Stimulated activated CD8-positive, alpha-beta memory T cell treated with anti-CD3 and anti-CD28 coated beads, Interleukin-2, amount 100 ng/mL, for 48 hours (primary cell): ENCODE data around the gene PGP.
"Not testable (repeated sequence)": the region's sequence is repeated elsewhere in the genome, so short reads cannot be mapped to it uniquely, and the experiment has no call there.

Experiments used
- DNase-seq, 2 donors: peaks; one replicate each; pipeline ENCODE4 v3.0.0-alpha.2; 2020; ENCODE audit warnings: low read depth in 2 of 2

Gene PGP

GRCh38 chr16:2214719-2214968, at the start of gene PGP:
Gene PGP, minus strand, starts transcription at chr16:2214840. Its CDS starts 63 bp downstream, at chr16:2214777.
- DNase-seq: no peak

DNA sequence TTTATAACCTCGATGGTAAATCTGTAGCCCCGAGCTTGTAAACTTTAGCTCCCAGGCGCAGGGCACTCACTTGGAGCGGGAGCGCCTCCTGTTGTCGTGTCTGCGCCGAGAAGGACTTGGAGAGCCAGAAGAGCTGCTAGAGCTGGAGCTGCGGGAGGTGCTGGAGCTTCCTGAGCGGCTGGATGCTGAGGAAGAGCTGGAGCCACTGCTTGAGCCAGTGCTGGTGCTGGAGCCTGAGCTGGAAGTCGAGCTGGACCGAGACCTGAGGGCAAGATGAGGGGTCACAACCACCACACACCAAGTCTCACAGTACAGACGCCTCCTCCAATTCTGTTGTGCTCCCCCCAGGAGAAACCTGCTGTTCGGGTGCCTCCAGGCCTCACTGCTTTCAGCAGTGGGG, 48.4 kb upstream of the PGP start:
- not testable (repeated sequence) for DNase-seq

- no peak for DNase-seq
Observed at GRCh38 chr16:2260250-2260649, 45.6 kb upstream of the PGP start.

DNA sequence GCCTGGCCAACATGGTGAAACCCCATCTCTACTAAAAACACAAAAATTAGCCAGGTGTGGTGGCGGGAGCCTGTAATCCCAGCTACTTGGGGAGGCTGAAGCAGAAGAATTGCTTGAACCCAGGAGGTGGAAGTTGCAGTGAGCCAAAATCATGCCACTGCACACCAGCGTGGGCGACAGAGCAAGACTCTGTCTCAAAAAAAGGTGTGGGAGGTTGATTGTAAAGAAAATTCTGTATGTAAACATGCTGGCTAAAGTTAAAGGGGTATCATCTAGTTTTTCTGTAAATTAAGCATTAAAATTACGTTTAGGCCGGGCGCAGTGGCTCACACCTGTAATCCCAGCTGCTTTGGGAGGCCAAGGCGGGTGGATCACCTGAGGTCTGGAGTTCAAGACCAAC, 43.9 kb upstream of the PGP start:
- DNase-seq: not testable (repeated sequence)

DNA sequence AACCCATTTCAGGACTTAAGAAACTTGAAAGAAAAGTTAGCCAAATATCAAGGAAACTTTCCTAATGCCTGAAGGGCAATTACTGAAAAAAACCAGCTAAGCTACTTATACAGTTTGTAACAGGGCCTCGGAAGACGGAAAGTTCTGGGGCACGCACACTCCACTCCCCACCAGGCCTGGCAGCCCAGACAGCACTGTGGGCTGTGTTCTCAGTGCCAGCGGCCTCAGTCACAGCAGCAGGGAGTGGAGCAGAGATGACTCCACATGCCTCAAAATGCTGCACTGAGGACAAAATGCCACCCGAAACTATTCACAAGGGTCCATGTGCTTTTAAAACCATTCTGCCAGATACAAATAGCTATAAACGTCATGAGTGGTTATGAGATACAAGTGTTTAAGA, 43.1 kb upstream of the PGP start:
- DNase-seq: no peak

GRCh38 chr16:2256531-2257140, 42.0 kb upstream of the PGP start:
- no peak for DNase-seq

DNA sequence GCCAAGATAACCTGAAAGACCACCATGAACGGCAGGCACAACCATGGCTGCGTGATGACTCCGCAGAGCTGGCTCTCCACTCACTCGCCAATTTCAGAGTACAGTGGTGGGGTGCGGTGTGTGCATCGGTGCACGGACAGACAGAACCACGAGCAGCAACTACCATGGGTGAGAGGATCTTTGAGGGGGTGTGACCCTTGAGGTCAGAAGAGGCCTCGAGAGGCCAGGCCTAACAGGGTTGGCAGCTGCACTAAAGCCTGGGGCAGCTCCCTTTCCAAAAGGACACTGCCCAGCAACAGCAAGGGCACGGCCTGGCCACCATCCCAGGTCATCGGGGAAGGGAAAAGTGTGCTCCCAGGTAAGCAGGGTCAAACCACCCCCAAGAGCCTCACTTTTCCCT, 38.7 kb upstream of the PGP start:
- DNase-seq: no peak

DNA sequence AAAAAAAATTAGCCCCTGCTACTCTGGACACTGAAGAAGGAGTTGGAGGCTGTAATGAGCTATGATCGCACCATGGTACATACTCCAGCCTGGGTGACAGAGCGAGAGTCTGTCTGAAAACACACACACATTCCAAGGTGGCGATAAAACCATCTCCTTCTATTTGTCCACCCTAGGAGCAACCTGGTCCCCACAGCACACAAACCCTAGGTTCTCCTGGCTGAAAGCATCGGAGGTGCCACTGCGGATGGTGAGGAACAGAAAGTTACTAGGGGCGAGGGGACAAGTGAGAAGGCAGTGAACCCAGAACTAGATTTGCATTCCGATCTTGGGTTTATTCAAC, 38.1 kb upstream of the PGP start:
- no peak for DNase-seq

GRCh38 chr16:2251296-2252111, 36.9 kb upstream of the PGP start, which contains the start of gene ECI1:
Gene ECI1, minus strand, starts transcription at chr16:2251587. Its CDS starts 21 bp downstream, at chr16:2251566.
- peak; percentile 84 to 89 for DNase-seq

DNA sequence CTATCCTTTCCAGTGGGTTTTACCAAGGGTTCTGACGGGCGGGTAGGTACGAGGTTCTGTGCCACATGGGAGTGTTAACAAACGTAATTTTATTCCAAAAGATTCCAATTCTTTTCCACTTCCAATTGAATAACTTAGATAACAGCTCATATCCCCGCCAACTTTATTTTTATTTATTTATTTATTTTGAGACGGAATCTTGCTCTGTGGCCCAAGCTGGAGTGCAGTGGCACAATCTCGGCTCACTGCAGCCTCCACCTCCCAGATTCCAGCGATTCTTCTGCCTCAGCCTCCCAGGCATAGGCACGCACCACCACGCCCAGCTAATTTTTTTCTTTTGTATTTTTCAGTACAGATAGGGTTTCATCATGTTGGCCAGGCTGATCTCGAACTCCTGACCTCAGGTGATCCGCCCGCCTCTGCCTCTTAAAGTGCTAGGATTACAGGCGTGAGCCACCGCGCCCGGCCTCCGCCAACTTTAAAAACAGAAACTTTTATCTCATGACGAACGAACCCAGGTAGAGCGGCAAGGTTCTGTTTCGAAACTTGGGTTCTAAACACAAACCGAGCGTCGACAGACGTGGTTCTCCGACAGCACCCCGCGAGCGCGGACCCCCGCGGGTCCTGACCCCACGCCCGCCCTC, 36.1 kb upstream of the PGP start:
- peak in 1 of 2 donors; percentile 29 for DNase-seq

DNA sequence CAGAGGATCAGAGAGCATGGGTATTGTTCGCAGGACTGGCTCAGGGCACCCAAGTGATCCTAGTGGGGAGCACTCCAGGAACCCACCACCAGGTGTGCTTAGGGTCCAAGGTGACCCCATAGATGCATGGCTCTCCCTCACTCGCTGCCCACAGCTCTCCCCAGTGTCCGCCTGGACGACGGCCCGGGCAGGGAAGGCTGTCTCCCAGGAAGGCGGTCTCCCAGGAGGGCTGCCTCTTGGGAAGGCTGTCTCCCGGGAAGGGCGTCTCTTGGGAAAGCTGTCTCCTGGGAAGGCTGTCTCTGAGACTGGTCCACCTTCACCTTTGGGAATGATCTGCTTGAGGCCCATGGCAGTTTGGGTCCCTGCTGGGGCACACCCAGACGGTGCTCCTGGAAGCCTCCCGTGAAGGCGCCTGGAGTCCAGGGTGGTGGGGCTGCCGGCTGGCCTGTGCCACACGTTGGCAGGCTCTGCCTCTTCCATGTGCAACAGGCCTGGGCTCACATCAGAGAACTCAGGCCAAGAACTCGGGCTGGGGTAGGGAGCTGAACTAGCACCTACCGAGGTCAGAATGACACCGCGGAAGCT, 31.8 kb upstream of the PGP start:
- no peak for DNase-seq

- no peak for DNase-seq
Observed at GRCh38 chr16:2244926-2245795, 30.5 kb upstream of the PGP start.

DNA sequence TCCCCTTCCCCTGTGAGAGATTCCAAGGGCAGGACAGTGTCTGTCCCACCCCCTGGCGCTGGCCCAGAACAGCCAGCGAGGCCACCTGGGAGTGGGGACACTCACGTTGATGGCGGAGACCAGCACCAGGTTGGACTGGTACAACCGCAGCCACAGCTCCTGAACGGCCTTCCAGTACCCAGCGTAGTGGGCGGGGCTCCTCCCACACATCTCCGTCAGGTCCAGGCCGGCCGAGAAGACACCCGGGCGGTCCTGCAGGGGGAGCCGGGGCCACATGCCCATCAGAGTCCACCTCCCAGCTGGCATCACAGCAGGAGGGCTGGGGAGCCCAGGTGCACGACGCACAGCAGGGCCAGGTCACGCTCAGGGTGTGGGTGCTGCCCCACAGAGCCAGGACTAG, 29.7 kb upstream of the PGP start:
- no peak for DNase-seq

DNA sequence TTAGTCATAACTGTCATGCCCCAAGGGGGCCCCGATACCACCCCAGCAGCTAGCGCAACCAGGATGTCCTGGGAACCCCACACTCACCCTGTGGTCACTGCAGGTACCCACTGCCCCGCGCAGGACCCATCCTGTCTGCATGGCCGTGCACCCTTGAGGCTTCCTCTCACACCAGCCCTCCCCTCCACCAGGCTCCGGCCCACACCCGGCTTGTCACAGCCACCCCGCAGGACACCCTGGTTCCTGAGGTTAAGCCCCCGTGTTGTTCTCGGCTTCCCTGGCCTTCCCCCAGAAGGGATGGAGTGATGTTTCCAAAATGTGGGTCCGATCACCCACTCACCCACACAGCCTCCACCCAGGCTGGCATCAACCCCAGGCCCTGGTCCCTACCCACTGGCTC, 29.1 kb upstream of the PGP start:
- DNase-seq: no peak

GRCh38 chr16:2243031-2243528, 28.4 kb upstream of the PGP start:
- no peak for DNase-seq

DNA sequence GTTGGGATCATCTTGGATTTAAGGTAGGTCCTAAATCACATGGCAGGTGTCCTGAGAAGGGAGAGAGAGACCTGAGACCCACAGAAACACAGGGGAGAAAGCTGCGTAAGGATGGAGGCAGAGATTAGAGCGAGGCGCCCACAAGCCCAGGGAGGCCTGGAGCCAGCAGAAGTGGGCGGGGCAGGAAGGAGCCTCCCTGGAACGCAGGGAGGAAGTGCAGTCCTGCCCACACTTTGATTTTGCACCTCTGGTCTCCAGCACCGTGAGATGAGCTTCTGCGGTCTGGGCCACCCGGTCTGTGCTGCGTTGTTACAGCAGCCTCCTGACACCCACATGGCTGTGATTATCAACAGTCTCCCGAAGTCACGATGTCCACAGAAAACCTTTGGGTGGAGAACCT, 28.0 kb upstream of the PGP start:
- no peak for DNase-seq

GRCh38 chr16:2240331-2240730, 25.7 kb upstream of the PGP start:
- DNase-seq: not testable (repeated sequence)

DNA sequence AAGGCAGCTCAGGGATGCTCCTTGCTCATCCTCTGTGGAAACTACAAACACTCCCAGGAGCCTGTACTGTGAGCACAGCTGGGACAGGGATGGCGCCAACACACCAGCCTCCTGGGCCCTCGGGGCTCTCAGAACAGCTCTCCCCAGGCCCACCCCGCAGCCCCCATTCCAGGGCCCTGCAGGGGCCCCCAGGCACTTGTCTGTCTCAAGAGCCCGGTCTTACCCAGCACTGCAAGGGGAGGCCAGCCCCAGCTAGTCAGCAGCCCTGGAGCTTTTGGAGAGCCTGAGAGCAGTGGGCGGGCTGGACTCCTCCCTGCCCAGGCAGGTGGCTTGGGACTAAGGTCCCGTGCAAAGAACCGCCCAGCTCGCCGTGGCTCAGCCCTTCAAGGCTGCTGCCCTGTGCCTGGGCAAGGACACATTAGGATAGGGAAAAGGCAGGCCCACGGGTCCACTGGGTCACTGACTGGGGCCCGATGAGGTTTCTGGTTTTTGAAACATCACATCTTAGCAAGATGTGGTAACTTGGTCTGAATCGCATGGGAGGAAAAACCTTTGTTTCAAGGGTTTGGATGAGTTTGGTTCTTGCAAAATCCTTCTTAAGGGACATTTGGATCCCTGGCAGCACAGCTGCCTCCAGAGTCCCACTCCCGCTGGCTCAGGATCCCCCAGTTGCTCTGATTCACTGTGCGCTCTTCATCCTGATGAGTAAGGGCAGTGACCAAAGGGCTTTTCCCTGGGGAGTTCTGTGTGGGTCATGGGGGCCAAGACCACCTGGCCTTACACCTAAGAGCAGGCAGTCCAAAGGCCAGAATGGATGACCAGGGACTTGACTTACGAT, 24.4 kb upstream of the PGP start:
- no peak for DNase-seq

DNA sequence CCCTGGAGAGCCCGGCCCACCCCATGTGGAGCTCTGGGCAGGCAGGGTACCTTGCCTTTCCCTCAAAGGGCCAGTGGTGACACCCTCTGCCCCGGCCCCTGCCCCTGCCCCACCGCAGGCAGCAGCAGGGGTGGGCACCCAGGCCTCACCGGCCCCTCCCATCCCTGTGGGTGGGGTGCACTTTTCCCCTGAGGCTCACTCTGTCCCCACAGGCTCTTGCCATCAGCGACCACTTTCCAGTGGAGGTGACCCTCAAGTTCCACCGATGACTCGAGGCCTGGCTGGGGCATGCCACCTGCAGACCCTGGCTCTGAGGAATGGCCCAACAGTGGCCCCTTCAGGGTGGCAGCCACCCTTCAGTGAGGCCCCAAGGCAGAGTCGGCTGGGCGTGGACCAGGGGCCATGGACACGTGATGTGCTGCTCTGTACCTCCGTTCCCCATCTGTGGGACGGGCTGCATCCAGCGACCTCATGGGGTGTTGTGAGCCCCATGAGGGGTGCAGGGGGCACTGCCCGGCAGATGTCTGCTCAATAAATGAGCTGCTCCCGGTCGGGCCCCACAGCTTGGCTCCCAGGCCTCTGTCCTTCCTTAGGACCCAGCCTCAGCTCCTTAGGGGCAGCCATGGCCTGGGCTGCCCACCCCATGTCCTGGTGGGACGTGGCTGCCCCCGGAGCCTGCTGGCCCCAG, 23.7 kb upstream of the PGP start:
- no peak for DNase-seq

GRCh38 chr16:2237493-2238149, 23.0 kb upstream of the PGP start:
- DNase-seq: no peak
